Immature natural killer cell (primary cell): ENCODE measurements around the gene SELL. TPM values are rescaled to one million over a fixed set of nuclear protein-coding genes. Genes with fewer than 3 reads are reported as not detected.
"Not testable (repeated sequence)": the region's sequence is repeated elsewhere in the genome, so short reads cannot be mapped to it uniquely, and the experiment has no call there.

ENCODE experiments used
- DNase-seq, 3 donors: peaks; one replicate each; pipeline ENCODE4 v3.0.0; 2022; ENCODE audit warnings: mixed read lengths in 1 of 3
- H3K27ac Mint-ChIP-seq, 6 donors: one replicate each; pipeline ENCODE4 v1.8.0; 2020; ENCODE audit warnings: mixed read lengths in 6 of 6, mild to moderate bottlenecking in 5 of 6, inconsistent platforms in 4 of 6, moderate library complexity in 3 of 6
- H3K27me3 Mint-ChIP-seq, 3 donors: one replicate each; pipeline ENCODE4 v1.8.0; 2020 to 2021; ENCODE audit warnings: low read depth in 3 of 3, mild to moderate bottlenecking in 3 of 3, mixed read lengths in 3 of 3, moderate library complexity in 3 of 3, inconsistent platforms in 1 of 3
- H3K36me3 Mint-ChIP-seq, 3 donors: one replicate each; pipeline ENCODE4 v1.8.0; 2020; ENCODE audit warnings: mixed read lengths in 3 of 3, inconsistent platforms in 2 of 3, mild to moderate bottlenecking in 2 of 3
- H3K4me1 Mint-ChIP-seq, 2 donors: one replicate each; pipeline ENCODE4 v1.8.0; 2020; ENCODE audit warnings: inconsistent platforms in 2 of 2, mild to moderate bottlenecking in 2 of 2, mixed read lengths in 2 of 2, moderate library complexity in 1 of 2
- H3K4me3 Mint-ChIP-seq, 5 donors: one replicate each; pipeline ENCODE4 v1.8.0; 2020; ENCODE audit warnings: mild to moderate bottlenecking in 5 of 5, mixed read lengths in 5 of 5, inconsistent platforms in 3 of 5, moderate library complexity in 3 of 5
- H3K9me3 Mint-ChIP-seq, 6 donors: one replicate each; pipeline ENCODE4 v1.8.0; 2020; ENCODE audit warnings: mild to moderate bottlenecking in 6 of 6, mixed read lengths in 6 of 6, inconsistent platforms in 4 of 6, moderate library complexity in 3 of 6
- polyA plus RNA-seq, 3 donors: library from polyadenylated mRNA; unstranded; fragments of 300-500 nt; fragmentation: Illumina TruSeq; gene quantifications; one replicate each; pipeline ENCODE4 v1.2.3, GENCODE V29; 2021

SELL gene
- polyA plus RNA-seq, 3 donors from 2014 or later, result 1,217 to 1,884 (median 1,329) TPM

DNA sequence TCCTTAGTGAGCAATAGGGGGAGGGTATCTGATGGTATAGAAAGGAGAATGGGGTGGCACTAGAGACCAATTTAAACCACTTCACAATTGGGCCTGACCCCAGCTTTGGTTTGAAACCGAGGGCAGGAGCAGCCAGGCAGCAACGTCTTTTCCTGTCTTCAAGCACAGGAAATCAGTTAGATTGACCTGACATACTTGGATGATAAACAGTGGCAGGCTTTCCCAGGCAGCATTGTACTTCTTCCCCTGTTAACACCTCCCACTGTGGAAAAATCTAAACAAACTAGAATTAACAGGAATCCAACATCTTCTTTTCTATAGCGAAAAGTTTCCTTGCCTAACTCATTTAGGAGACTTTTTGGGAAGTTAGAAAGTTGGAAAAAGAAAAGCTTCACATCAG lies 40.6 kb downstream of the SELL start:
- H3K27ac Mint-ChIP-seq, result peak overlapping the region in 4 of 6 donors; percentile 18 to 76 (median 45)
- DNase-seq, result no peak
- peaks cover 0 to 6% (median 4%) of the 10 kb centered on the region in 3 donors for H3K36me3 Mint-ChIP-seq
- H3K9me3 Mint-ChIP-seq, result peaks cover 0 to 6% (median 1%) of the 10 kb centered on the region in 6 donors
- H3K4me1 Mint-ChIP-seq, result peaks cover 48 to 58% of the 10 kb centered on the region in 2 donors
- H3K27me3 Mint-ChIP-seq, result no peaks in the 10 kb centered on the region
- no peak overlapping the region for H3K4me3 Mint-ChIP-seq

DNA sequence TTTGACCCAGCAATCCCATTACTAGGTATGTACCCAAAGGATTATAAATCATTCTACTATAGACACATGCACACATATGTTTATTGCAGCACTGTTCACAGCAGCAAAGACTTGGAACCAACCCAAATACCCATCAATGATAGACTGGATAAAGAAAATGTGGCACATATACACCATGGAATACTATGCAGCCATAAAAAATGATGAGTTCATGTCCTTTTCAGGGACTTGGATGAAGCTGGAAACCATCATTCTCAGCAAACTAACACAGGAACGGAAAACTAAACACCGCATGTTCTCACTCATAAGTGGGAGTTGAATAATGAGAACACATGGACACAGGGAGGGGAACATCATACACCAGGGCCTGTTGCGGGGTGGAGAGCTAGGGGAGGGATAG lies 41.2 kb downstream of the SELL start:
- peak overlapping the region in 2 of 6 donors; percentile 19 to 84 for H3K27ac Mint-ChIP-seq
- not testable (repeated sequence) for H3K4me3 Mint-ChIP-seq, H3K36me3 Mint-ChIP-seq, H3K27me3 Mint-ChIP-seq, H3K9me3 Mint-ChIP-seq, DNase-seq
- peaks cover 43 to 52% of the 10 kb centered on the region in 2 donors for H3K4me1 Mint-ChIP-seq

DNA sequence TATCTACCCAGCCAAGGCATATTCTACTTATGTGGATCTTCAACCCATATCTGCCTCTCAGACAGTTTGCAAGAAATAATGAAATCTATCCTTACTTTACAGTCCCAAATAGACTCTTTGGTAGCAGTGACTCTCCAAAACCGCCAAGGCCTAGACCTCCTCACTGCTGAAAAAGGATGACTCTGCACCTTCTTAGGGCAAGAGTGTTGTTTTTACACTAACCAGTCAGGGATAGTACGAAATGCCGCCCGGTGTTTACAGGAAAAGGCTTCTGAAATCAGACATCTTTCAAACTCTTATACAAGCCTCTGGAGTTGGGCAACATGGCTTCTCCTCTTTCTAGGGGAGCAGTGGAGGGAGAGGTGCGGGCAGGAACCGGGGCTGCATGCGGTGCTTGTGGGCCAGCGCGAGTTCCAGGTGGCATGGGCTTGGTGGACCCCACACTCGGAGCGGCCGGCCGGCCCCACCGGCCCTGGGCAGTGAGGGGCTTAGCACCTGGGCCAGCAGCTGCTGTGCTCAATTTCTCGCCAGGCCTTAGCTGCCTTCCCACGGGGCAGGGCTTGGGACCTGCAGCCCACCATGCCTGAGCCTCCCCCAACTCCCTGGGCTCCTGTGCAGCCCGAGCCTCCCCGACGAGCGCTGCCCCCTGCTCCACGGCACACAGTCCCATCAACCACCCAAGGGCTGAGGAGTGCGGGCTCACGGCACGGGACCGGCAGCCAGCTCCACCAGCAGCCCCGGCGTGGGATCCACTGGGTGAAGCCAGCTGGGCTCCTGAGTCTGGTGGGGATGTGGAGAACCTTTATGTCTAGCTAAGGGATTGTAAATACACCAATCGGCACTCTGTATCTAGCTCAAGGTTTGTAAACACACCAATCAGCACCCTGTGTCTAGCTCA lies 43.5 kb downstream of the SELL start:
- not testable (repeated sequence) for DNase-seq, H3K36me3 Mint-ChIP-seq, H3K9me3 Mint-ChIP-seq, H3K27me3 Mint-ChIP-seq
- Mint-ChIP-seq H3K27ac (peak overlapping the region; percentile 79 to 92 (median 88)), H3K4me3 (peak overlapping the region; percentile 26 to 79 (median 70)), H3K4me1 (peaks cover 46 to 63% of the 10 kb centered on the region in 2 donors)

DNA sequence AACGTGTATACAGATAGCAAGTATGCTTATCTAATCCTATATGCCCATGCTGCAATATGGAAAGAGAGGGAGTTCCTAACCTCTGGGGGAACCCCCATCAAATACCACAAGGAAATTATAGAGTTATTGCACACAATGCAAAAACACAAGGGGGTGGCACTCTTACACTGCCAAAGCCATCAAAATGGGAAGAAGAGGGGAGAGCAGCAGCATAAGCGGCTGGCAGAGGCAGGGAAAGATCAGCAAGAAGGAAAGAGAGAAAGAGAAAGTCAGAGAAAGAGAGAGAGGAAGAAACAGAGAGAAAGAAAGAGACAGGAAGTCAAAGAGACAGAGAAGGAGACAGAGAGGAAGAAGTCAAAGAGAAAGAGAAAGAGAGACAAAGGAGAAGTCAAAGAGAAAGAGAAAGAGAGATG lies 44.2 kb downstream of the SELL start:
- peak; percentile 16 to 26 (median 22) for DNase-seq
- Mint-ChIP-seq H3K27ac (peak overlapping the region; percentile 79 to 92 (median 88)), H3K4me1 (peaks cover 53 to 70% of the 10 kb centered on the region in 2 donors), H3K4me3 (peak overlapping the region; percentile 26 to 79 (median 70))
- H3K27me3 Mint-ChIP-seq, H3K9me3 Mint-ChIP-seq, H3K36me3 Mint-ChIP-seq: not testable (repeated sequence)

DNA sequence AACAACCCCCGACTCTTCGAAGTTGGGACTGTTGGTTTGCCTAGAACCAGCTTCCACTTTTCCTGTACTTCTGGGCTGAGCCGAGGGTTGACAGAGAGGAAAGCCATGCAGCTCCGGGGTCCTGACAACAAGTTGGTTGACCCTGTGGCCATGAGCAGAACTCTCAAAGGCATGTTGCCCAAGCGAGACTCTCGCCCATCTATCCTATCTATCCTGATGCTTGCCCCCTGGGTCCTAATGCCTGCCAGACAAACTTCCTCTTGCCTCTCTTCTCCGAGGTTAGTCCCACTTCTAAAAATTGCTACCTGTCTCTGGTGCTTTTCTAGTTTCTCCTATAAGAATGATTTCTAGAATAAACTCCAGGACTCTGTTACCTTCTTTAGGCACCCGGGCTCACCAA lies 48.7 kb downstream of the SELL start:
- not testable (repeated sequence) for H3K27me3 Mint-ChIP-seq, DNase-seq, H3K9me3 Mint-ChIP-seq, H3K36me3 Mint-ChIP-seq
- Mint-ChIP-seq H3K27ac (peak overlapping the region in 2 of 6 donors; percentile 55 to 60), H3K4me3 (peak overlapping the region; percentile 17 to 81 (median 54)), H3K4me1 (peaks cover 60 to 73% of the 10 kb centered on the region in 2 donors)

DNA sequence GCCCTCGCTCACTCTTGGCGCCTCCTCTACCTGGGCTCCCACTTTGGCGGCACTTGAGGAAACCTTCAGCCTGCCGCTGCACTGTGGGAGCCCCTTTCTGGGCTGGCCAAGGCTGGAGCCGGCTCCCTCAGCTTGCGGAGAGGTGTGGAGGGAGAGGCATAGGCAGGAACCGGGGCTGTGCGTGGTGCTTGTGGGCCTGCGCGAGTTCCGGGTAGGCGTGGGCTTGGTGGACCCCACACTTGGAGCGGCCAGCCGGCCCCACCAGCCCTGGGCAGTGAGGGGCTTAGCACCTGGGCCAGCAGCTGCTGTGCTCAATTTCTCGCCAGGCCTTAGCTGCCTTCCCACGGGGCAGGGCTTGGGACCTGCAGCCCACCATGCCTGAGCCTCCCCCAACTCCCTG lies 50.4 kb downstream of the SELL start:
- DNase-seq, H3K27me3 Mint-ChIP-seq, H3K9me3 Mint-ChIP-seq, H3K27ac Mint-ChIP-seq, H3K4me3 Mint-ChIP-seq: not testable (repeated sequence)
- H3K36me3 Mint-ChIP-seq, result peaks cover 5 to 12% (median 5%) of the 10 kb centered on the region in 3 donors
- peaks cover 65 to 70% of the 10 kb centered on the region in 2 donors for H3K4me1 Mint-ChIP-seq

DNA sequence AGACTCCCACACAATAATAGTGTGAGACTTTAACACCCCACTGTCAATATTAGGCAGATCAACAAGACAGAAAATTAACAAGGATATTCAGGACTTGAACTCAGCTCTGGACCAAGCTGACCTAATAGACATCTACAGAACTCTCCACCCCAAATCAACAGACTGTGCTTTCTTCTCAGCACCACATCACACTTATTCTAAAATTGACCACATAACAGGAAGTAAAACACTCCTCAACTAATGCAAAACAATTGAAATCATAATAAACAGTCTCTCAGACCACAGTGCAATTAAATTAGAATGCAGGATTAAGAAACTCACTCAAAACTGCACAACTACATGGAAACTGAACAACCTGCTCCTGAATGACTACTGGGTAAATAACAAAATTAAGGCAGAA lies 52.6 kb downstream of the SELL start:
- H3K27ac Mint-ChIP-seq, result peak overlapping the region; percentile 2 to 90 (median 64)
- H3K4me1 Mint-ChIP-seq, result peaks cover 75 to 88% of the 10 kb centered on the region in 2 donors
- H3K9me3 Mint-ChIP-seq, H3K27me3 Mint-ChIP-seq: not testable (repeated sequence)
- peak; percentile 18 to 34 (median 23) for DNase-seq
- H3K4me3 Mint-ChIP-seq, result peak overlapping the region; percentile 59 to 79 (median 74)
- peaks cover 5 to 12% (median 5%) of the 10 kb centered on the region in 3 donors for H3K36me3 Mint-ChIP-seq

DNA sequence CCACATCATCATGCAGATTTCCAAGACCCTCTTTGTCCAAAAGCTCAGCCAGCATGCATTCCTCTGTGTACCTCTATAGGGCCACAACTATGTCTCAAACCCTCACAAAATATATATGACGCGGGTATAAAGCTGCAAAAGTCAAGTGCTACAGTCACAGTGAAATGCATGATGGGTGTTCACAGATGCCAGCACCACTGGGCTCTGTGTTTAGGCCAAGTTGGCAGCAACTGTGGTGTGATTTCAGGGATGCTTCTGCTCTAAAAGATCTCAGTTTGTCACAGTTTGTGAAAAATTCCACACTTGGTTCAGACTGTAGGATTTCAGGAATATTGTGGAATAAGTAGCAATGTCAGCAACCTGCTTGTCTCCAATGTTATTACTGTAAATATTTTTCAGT lies 57.5 kb downstream of the SELL start:
- Mint-ChIP-seq H3K9me3 (peaks cover 0 to 3% (median 0%) of the 10 kb centered on the region in 6 donors), H3K27ac (peak overlapping the region in 1 of 6 donors; percentile 19), H3K4me3 (no peak overlapping the region), H3K27me3 (peaks cover 2 to 4% (median 3%) of the 10 kb centered on the region in 3 donors), H3K36me3 (peaks cover 5 to 6% (median 5%) of the 10 kb centered on the region in 3 donors), H3K4me1 (peaks cover 51 to 63% of the 10 kb centered on the region in 2 donors)
- no peak for DNase-seq

DNA sequence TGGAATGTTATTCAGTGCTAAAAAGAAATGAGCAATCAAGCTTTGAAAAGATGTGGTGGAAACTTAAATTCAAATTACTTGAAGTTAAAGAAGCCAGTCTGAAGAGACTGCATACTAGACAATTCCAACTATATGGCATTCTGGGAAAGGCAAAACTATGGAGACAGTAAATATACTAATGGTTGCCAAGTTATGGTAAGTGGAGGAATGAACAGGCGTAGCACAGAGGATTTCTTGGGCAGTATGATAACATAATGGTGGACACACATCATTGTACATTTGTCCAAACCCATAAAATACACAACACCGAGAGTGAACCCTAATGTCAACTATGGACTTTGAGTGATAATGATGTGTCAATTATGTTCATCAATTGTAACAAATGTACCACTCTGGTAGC lies 60.4 kb downstream of the SELL start:
- Mint-ChIP-seq H3K4me1 (peaks cover 32 to 56% of the 10 kb centered on the region in 2 donors), H3K27me3 (peaks cover 2 to 4% (median 3%) of the 10 kb centered on the region in 3 donors), H3K4me3 (no peak overlapping the region), H3K9me3 (no peaks in the 10 kb centered on the region), H3K36me3 (no peaks in the 10 kb centered on the region), H3K27ac (no peak overlapping the region)
- DNase-seq, result no peak

DNA sequence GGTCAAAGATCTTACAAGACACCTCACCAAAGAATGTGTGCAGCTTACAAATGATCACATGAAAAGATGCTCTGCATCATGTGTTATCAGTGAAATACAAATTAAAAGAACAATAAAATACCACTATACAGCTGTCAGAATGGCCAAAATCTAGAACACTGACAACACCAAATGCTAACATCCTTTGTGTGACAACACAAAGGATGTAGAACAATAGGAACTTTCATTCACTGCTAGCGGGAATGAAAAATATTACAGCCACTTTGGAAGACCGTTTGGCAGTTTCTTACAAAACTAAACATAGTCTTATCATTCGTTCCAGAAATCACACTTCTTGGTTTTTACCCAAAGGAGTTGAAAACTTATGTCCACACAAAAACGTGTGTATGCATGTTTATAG lies 60.9 kb downstream of the SELL start:
- H3K27me3 Mint-ChIP-seq, result peaks cover 2 to 4% (median 3%) of the 10 kb centered on the region in 3 donors
- H3K27ac Mint-ChIP-seq, result no peak overlapping the region
- DNase-seq, result no peak
- no peak overlapping the region for H3K4me3 Mint-ChIP-seq
- H3K9me3 Mint-ChIP-seq, result no peaks in the 10 kb centered on the region
- H3K36me3 Mint-ChIP-seq, result no peaks in the 10 kb centered on the region
- peaks cover 27 to 52% of the 10 kb centered on the region in 2 donors for H3K4me1 Mint-ChIP-seq

DNA sequence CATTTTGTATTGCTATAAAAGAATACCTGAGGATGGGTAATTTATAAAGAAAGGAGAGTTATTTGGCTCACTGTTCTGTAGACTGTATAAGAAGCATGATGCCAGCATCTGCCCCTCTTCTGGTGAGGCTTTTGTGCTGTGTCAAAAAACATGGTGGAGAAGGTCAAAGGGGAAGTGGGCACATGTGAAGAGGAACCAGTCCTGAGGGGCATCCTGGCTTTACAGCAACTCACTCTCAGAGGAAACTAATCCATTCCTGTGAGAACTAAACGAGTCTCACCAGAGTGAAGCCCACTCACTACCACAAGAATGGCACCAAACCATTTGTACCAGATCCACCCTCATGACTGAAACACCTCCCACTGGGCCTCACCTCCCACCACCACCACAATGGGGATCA lies 62.7 kb downstream of the SELL start:
- peaks cover 0 to 4% (median 1%) of the 10 kb centered on the region in 3 donors for H3K27me3 Mint-ChIP-seq
- H3K4me1 Mint-ChIP-seq, result peaks cover 19 to 34% of the 10 kb centered on the region in 2 donors
- no peaks in the 10 kb centered on the region for H3K9me3 Mint-ChIP-seq
- H3K27ac Mint-ChIP-seq, result peak overlapping the region in 5 of 6 donors; percentile 17 to 79 (median 71)
- no peak overlapping the region for H3K4me3 Mint-ChIP-seq
- no peak for DNase-seq
- peaks cover 0 to 4% (median 0%) of the 10 kb centered on the region in 3 donors for H3K36me3 Mint-ChIP-seq

DNA sequence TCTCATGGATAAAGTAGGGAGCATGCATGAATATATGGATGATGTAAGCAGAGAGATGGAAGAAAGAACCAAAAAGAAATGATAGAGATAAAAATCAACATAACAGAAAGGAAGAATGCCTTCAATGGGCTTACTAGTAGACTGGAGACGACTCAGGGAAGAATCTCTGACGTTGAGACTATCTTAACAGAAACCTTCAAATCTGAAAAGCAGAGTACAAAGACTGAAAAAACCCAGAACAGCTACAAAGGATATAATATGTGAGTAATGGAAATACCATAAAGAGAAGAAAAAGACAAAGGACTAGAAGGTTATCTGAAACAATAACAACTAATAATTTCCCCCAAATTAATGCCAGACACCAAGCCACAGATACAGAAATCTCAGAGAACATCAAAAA lies 63.2 kb downstream of the SELL start:
- H3K9me3 Mint-ChIP-seq, result no peaks in the 10 kb centered on the region
- peak overlapping the region in 1 of 6 donors; percentile 26 for H3K27ac Mint-ChIP-seq
- H3K4me1 Mint-ChIP-seq, result peaks cover 19 to 30% of the 10 kb centered on the region in 2 donors
- H3K36me3 Mint-ChIP-seq, result peaks cover 0 to 4% (median 0%) of the 10 kb centered on the region in 3 donors
- no peak overlapping the region for H3K4me3 Mint-ChIP-seq
- DNase-seq, result no peak
- H3K27me3 Mint-ChIP-seq, result peaks cover 0 to 5% (median 4%) of the 10 kb centered on the region in 3 donors

DNA sequence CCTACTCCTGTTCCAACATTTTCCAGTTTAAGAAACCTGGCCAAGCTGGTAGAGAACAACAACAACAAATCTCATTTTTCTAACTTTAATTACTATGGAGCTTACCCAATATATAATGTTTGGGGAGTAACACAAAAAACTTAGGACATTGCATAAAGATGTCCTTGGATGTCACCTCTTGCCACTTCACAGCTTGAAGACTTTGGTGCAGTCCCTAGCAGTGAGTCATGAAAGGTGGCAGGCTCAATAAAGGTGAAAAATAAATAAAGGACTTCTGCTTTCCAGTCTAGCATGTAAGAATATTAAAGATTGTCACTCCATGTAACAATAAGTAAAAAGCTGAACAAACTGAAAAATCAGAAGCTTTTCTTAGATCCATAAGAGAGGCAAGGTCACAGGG lies 63.9 kb downstream of the SELL start:
- Mint-ChIP-seq H3K27me3 (peaks cover 0 to 5% (median 4%) of the 10 kb centered on the region in 3 donors), H3K27ac (no peak overlapping the region), H3K4me3 (no peak overlapping the region), H3K36me3 (peaks cover 0 to 4% (median 0%) of the 10 kb centered on the region in 3 donors), H3K4me1 (peaks cover 23 to 33% of the 10 kb centered on the region in 2 donors), H3K9me3 (no peaks in the 10 kb centered on the region)
- DNase-seq, result no peak

DNA sequence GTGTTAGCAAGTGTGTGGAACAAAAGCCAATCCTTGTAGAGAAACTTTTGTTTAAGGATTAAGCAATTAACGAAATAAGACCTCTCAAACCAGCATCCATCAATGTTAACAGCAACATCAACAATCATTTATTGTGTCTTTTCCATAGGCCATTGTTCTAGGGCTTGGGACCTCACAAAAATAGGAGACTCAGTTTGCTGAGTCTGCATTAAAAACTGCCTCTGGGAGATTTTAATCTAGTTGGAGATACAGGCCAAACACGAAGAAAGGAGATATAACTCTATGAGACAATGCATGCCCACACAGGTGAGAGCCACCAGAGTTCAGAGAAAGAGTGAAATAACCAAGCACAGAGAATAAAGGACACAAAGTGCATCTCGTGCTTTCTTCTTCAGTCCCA lies 67.1 kb downstream of the SELL start:
- peaks cover 0 to 4% (median 0%) of the 10 kb centered on the region in 3 donors for H3K27me3 Mint-ChIP-seq
- H3K36me3 Mint-ChIP-seq, result peaks cover 0 to 4% (median 0%) of the 10 kb centered on the region in 3 donors
- DNase-seq, result no peak
- no peaks in the 10 kb centered on the region for H3K9me3 Mint-ChIP-seq
- no peak overlapping the region for H3K4me3 Mint-ChIP-seq
- H3K27ac Mint-ChIP-seq, result no peak overlapping the region
- peaks cover 26 to 43% of the 10 kb centered on the region in 2 donors for H3K4me1 Mint-ChIP-seq
